Stimulated activated naive CD8-positive, alpha-beta T cell treated with anti-CD3 and anti-CD28 coated beads, Interleukin-15, Interleukin-2, amounts not matched to agents 100 U/mL and 50 U/mL, for 24 hours (primary cell): ENCODE results near the gene DAGLA.

Experiments
- ATAC-seq: fragments of 150-1000 bp; cut with Tn5 transposase; one replicate; pipeline ENCODE4 v1.10.0; 2021
- DNase-seq: peaks from one replicate; pipeline ENCODE4 v3.0.0; 2021

Gene DAGLA

GRCh38 chr11:61709572-61709971 is 29.4 kb downstream of the DAGLA start:
- DNase-seq, result no peak

GRCh38 chr11:61710019-61710418 is 29.8 kb downstream of the DAGLA start:
- DNase-seq (no peak), ATAC-seq (no peak)

More at GRCh38 chr11:61709572-61709971, 29.4 kb downstream of the DAGLA start:
- ATAC-seq, result no peak

DNA sequence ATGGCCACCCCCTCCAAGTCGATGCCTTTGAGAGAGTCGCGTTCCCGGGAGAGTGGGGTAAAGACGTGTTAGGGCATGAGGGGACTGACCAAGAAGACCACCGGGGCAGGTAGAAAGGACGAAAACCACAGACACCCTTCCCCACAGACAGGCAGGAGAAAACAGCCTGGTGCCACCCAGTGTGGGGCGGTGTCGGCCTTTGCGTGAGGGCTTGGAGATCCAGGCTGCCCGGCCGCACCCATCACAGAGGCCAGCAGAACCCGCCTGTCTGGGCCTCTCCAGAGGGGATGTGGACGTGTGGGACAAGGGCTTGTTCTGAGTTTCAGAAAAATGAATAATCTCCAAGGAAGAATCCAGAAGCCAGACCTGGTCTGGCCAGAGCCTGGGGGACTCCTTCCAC is 30.8 kb downstream of the DAGLA start:
- ATAC-seq (no peak), DNase-seq (no peak)

DNA sequence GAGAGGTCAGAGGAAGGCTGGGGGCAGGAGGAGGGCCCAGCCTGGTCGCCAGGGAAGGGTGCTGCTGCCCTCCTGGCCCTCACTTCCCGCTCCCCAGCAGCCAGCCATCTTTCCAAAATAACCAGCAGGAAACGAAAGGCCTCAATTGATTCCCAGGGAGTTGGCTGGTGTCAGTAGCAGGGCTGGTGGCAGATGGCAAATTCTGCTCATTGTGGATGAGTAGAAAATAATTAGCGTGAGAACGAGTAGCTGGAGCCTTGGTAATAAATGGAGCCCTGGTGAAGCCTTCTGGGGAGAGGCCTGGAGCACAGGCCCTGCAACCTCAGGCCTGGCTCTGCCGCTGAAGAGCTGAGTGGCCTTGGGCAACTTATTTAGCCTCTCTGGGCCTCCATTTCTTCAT is 31.3 kb downstream of the DAGLA start:
- DNase-seq (no peak), ATAC-seq (no peak)

- DNase-seq, result no peak
Observed at GRCh38 chr11:61712314-61712713, 32.1 kb downstream of the DAGLA start.

DNA sequence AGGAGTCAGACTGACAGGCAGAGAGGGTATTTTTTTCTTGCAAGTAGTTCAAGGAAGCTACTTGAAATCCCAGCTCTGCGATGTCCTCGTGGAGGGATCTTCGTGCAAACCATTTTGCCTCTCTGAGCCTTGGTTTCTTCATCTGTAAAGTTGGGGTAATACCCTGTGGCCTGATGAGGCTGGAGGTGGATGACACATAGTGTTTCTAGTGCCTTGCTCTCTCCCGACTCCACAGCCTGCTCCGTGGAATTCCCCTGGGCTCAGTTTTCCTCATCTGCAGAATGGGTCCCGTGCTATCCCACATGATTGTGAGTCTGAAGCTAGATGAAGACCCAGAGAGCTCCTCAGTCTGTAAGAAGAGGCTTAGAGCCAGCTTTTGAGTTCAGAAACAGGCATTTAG is 32.7 kb downstream of the DAGLA start:
- DNase-seq (no peak), ATAC-seq (no peak)

More at GRCh38 chr11:61712314-61712713, 32.1 kb downstream of the DAGLA start:
- no peak for ATAC-seq

DNA sequence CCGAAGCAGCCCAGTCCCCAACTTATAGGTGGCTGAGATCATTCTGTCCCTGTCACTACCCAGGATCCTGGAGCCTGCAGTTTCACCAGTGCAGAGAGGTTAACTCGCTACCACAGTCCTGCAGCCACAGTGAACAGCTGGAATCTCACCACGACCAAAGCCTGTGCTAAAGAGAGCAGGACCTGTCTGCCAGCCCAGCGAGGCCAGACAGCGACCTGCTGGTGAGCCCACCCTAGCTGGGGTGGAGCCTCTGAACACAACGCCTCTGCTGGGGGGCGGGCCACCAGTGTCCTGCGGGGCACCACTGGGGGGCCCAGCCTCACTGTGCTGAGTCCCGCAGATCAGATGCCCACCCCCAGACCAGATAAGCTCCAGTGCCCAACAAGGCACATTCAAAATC is 33.3 kb downstream of the DAGLA start:
- no peak for ATAC-seq
- DNase-seq, result no peak

DNA sequence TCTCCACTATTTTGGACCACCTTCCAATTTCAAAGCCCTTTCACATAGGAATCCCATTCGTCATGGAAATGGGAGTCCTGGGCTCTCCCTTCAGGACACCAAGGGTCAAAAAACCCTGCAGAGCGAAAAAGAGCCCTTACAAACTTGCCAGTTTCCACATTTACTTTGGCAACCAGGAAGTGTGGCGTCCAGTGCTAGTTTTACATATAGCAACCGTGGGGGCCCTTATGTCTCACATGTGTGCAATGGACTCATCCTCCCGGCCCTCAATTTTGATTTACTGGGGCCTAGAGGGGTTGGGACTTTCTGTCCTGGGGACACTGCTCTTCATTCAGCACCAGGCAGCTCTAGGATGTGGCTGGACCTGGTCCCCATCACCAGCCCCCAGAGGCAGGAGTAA is 33.7 kb downstream of the DAGLA start:
- ATAC-seq, result no peak
- DNase-seq, result no peak

DNA sequence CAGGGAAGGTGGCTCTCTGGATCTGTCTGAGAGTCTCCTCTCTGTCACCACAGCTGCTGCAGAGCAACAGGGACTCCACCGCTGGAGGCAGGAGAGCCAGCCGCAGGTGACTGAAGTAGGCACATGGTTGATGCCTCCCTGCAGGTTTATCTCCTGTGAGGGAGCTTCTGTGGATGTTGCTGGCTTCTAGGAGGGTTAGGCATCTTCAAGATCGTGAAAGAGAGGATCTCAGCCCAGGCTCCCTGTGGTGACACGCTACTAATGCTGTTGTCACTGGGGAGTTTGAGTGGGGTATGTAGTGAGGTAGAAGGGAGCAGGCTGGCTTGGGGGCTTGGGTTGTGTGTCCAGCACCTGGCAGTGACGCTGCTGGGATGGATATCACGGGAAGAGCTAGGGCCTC is 34.1 kb downstream of the DAGLA start:
- ATAC-seq (no peak), DNase-seq (no peak)

DNA sequence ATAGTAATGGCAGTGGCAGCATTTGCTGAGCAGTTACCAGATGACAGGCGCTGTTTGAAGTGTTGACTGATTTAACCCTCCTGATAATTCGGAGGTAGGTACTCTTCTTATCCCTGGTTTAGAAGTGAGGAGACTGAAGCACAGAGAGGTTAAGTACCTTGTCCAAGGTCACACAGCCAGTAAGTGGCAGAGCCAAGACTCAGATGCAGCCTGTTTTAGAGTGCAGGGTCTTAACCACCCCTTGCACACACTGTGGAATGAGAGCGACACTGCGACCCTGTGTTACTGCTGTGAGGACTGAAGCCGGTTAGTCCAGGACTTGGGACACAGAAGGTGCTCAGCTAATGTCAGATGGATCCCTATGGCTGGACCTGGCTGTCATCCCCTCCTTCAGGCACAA is 34.7 kb downstream of the DAGLA start:
- ATAC-seq (no peak), DNase-seq (no peak)

- DNase-seq (no peak), ATAC-seq (no peak)
Observed at GRCh38 chr11:61715867-61716266, 35.7 kb downstream of the DAGLA start.

- DNase-seq (no peak), ATAC-seq (no peak)
Observed at GRCh38 chr11:61716478-61717285, 36.5 kb downstream of the DAGLA start.

DNA sequence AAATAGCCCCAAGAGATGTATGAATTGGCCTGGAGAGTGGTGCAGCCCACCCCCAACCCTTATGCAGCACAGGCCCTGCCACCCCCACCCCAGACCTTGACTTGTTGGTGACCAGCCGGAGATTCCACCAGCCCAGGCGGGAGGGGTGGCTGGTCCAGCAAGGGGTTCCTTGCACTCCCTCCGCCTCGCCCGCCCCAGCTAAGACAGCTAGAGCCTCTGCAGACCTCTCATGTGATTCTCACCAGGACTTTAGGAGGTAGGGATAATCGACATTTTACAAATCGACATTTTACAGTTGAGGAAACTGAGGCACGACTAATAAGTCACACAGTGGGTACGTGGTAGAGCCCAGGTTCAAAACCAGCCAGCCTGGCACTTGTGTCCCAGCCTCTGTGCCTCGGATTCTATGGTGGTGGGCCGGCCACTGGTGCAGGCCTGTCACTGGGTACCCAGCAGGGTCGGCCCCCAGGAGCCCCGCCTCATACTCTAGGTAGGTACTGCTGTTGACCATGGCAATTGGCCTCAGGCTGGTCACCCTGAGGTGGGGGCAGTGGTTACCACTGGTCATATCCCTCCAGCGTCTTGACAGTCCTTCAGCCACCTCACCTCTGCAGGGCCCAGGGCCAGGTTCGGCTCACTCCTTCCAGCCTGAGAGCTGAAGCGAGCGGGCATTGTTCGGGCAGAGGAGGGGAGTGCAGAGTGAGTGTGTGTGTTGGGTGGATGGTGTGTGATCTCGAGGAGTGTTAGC is 37.3 kb downstream of the DAGLA start:
- DNase-seq, result no peak
- peak; percentile 25 for ATAC-seq

DNA sequence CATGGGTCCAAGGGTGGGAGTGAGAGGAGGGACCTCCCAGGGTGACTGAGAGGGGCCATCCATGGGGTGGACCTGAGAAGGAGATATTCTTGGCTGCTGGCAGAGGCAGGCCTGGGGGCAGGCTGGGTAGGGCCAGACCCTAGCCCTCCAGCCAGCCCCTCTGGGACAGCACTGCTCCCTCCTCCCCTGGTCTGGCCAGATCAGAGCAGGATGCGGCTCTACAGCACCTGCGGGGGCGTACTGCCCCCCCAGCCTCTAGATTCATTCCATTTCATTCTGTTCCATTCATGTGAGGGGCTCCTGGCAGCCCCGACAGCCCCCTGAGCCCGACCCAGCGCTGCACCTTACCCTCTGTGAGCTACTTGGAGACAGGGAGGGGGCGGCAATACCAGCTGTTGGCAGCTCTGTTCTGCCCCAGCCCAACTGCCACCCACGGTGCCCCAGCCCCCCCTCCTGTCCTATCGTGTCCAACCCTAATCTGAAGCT is 37.9 kb downstream of the DAGLA start:
- DNase-seq, result no peak
- no peak for ATAC-seq

DNA sequence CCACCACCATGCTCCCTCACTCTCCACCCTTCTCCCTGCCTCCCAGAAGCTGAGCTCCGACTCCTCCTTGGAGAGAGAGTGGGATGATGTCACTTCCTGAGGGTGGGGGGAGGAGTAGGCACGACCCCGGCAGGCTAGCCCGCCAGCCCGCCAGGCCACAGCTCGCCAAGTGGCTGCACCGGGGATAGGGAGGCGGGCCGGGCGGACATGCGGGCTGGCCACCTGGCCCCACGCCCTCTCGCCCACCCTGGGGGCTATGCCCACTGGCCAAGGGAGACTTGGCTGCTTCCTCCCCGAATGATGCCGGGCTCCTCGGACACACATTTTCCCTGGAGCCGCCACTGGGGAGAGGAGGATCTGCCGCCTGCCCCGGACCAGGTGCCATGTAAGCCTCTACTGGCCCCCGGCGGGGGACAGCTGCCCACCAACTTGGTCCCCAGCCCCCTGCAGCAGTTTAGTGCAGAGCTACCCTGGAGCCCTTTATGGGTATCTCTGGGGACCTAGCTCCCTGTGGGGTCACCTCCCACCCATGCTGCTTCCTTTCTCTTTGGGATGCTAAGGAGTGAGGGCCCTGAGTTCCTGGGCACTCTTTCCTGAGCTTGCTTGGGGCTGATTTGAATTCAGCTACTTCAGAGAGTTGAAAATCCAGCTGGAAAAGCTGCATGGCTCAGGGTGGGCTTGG is 38.6 kb downstream of the DAGLA start:
- DNase-seq, result no peak
- no peak for ATAC-seq

DNA sequence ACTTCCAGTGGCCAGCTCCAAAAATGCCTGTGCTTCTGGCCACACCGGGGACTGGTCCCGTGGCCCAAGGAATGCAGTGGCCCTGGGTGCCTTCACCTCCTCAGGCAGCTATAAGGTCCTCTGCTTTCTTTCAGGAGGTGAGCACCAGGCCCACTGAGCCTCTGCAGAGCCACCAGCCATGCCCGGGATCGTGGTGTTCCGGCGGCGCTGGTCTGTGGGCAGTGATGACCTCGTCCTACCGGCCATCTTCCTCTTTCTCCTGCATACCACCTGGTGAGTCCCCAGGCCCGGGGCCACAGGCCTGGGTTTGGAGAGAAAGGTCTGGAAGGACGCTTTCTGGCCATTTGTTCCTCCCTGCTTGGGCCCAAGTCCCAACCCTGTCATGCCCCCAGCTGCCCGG is 39.8 kb downstream of the DAGLA start:
- DNase-seq (no peak), ATAC-seq (no peak)

DNA sequence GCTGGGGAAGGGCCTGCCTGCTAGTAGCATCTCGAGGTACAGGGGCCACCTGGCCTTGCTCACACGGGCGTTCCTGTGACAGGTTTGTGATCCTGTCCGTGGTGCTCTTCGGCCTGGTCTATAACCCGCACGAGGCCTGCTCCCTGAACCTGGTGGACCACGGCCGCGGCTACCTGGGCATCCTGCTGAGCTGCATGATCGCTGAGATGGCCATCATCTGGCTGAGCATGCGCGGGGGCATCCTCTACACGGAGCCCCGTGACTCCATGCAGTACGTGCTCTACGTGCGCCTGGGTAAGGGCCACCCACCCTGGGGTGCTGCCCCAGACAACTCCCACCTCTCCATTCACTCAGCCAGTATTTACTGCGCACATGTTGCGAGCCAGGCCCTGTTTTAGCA is 40.4 kb downstream of the DAGLA start:
- ATAC-seq, result no peak

DNA sequence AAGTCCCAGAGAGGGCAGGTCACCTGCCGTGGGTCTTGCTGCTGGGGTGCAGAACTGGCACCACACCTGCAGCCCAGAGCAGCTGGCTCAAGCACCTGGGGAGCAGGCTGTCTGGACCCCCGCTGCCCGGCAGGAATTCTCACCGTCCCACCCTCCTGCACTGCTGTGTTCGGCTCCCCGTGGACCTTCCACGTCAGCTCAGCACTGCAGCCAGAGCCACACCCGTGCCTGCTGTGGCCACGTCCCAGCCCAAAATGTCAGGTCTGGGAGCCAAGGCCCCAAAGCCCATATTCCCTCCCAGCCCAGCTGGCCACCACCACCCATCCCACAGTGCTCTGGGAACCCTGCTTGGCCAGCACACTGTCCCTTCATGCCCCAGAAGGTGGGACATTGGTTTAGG is 44.2 kb downstream of the DAGLA start:
- no peak for DNase-seq
- no peak for ATAC-seq

More for the DNA sequence above, 40.4 kb downstream of the DAGLA start:
- DNase-seq, result no peak

DNA sequence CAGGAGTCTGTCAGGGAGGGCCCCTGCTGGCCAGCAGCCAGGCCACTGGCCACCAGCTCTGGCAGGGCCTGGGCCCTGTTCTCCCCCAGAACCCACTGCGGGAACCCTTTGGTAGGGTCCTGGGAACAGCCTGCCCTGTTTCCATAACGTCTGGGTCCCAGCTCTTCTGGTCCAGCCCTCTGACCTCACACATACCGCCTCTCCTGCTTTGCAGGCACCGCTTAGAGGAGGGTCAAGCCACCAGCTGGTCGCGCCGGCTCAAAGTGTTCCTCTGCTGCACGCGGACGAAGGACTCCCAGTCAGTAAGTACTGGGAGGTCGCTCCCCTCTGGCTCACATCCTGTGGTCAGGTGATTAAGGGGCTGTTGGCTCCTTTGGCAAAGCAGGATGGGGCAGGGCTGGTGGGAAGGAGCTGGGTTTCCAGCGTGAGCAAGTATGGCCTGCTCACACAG is 45.6 kb downstream of the DAGLA start:
- no peak for DNase-seq
- no peak for ATAC-seq

DNA sequence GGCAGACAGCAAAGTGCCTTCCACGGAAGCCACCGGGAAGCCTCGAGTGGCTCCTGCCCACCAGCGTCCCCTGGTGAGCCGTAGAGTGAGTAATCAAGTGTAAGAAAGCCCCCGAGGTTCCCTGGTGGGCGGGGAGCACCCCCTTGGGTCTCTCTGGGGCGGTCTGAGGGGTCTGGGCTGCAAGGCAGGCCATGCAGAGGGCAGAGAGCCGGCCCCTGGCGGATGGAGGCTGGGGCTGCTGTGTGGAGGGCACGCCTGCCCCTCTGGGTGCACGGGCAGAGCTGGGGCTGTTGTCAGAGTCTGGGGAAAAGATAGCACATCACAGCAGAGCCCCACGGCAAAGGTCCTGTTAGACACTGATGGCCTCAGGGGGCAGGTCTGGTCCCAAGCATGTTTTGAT is 46.6 kb downstream of the DAGLA start:
- ATAC-seq (no peak), DNase-seq (no peak)

DNA sequence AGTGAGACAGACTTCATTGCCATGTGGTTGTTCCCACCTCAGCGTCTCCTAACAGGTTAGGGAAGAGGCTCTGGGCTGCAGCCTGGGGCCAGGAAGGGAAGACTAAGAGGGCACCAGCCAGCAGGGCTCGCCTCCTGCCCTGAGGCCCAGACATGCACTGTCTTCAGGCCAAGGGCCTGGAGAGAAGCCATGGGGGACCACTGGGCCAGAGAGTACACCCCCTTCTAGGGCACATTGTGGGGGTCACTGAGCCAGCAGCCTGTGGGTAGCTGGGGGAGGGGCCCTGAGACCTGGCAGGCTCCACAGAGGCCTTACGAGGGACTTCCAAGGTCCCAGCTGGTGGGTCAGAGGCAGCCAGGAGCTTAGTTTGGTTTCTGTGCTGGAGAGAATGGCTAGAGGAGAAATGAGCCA is 47.2 kb downstream of the DAGLA start:
- DNase-seq (no peak), ATAC-seq (no peak)

- ATAC-seq (no peak), DNase-seq (no peak)
Observed at GRCh38 chr11:61728066-61728939, 48.1 kb downstream of the DAGLA start.
